ENCODE measurements around the gene GCN1.

Gene GCN1

GRCh38 chr12:120181991-120182631, 12.4 kb downstream of the GCN1 start:
- no peak for DNase-seq

DNA sequence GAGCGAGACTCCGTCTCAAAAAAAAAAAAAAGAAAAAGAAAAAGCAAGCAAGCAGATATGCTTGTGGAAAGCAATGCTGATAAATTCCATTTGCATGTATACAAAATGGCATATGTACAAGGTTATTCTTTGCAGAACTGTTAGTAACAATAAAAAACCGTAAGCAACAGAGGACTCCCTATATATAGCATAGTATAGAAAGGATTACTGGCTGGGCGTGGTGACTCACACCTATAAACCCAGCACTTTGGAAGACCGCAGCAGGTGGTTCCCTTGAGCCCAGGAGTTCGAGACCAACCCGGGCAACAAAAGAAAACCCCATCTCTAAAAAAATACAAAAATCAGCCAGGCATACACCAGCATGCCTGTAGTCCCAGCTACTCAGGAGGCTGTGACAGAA, 13.5 kb downstream of the GCN1 start:
- no peak for DNase-seq

- DNase-seq, result no peak
Measured at GRCh38 chr12:120175537-120175936, 19.0 kb downstream of the GCN1 start.

GRCh38 chr12:120175062-120175461, 19.5 kb downstream of the GCN1 start:
- no peak for DNase-seq

DNA sequence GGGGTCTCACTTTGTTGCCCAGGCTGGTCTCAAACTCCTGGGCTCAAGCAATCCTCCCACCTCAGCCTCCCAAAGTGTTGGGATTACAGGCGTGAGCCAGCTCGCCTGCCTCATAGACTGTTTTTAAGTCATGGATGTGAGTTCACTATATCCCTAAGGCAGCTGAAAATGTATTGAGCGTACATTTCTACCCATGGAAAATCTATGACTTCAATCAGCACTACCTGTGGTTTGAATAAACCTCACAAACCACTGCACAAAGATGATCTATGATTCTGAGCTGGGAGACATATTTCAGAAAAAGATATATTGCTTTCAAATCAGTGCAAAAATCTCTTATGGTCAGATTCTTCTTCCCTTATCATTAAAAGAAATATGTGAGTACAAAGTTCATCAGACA, 22.5 kb downstream of the GCN1 start:
- DNase-seq, result no peak

GRCh38 chr12:120170631-120171030, 23.9 kb downstream of the GCN1 start:
- no peak for DNase-seq

- DNase-seq, result no peak
Measured at GRCh38 chr12:120169946-120170345, 24.6 kb downstream of the GCN1 start.

DNA sequence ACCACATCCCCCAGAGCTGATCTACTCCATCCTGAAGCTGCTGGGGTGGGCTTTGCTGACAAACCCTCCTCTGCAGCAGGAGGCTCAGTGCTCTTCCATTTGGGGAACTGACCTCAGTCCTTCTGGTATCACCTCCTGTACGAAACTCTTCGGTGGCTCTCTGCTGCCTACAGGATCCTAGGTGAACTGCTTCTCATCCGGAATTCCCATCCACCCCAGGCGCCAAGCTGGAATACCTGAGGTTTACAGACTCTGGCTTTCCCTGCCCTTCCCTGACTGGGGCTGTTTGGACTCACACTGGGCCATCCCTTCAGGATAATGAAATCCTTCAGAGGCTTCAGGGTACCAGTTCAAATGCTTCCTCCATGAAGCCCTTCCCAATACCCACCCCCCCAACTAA, 26.2 kb downstream of the GCN1 start:
- no peak for DNase-seq

- no peak for DNase-seq
Measured at GRCh38 chr12:120167529-120168095, 26.9 kb downstream of the GCN1 start.

DNA sequence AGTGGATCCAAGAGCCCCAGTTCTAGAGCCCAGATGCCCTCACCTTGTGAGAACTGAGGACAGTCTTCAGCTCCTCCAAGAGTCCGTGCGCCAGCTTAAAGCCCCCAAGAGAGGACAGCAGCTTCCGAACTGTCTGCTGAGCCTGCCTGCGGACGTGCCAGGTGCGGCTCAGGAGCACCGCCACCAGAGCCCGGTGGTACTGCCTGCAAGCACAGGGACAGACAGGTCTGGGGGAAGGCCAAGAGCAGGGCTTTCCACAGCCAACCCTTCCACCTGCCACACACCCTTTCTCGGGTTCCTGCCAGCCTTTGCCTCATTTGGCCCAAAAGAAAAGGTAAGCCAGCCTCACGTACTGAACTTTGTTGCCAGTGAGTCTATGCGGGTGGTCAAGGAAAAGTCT, 30.2 kb downstream of the GCN1 start:
- DNase-seq, result no peak

GRCh38 chr12:120162763-120163162, 31.8 kb downstream of the GCN1 start:
- no peak for DNase-seq

GRCh38 chr12:120161852-120162251, 32.7 kb downstream of the GCN1 start:
- DNase-seq, result no peak

DNA sequence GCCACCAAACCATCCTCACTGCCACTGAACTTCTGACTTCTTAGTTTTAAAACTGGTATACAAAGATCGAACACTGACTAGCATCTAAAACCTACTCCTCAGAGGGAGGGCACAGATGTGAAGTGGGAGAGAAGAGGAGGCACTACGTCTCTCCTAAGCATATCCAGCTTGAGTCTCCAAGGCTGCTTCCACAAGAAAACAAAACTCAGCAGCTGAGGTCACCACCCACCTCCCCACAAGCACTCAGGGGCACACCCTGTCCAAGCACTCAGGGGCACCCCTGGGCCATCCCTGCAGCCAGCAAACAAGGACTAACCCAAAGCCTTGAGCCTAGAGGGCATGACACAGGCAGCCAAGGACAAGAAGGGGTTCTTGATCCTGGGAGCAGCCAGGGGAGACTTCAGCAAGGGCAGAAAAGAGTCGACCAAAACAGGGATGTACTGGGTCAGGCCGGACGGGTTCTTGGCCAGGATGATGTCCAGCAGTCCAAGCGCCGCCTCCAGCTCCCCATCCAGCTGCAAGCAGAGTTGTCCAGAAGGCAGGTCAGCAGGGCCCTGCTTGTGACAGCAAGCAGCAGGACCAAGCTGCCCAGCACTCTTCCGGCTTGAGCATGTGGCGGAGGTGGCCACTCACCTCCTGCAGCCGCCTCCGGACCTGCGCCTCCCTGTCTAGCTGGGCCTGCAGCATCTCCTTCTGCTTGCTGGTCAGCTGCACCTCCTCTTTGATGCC, 34.8 kb downstream of the GCN1 start:
- no peak for DNase-seq

DNA sequence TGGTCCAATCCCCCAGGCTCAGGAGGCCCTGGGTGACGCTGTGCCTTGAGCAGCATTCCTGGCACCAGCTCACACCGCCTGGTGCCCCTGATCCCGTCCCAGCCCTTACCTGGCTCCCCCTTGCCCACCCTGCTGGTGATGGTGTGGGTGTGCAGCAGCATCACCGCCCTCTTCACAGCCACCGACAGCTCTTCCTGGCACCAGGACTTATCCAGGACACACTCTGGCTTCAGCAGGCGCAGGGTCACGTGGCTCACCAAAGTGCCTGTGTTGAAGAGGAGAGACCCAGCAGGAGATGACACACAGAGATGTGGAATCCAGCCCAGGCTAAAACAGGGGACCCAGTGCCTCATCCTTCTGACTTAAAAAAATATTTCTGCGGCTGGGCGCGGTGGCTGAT, 36.2 kb downstream of the GCN1 start:
- no peak for DNase-seq

DNA sequence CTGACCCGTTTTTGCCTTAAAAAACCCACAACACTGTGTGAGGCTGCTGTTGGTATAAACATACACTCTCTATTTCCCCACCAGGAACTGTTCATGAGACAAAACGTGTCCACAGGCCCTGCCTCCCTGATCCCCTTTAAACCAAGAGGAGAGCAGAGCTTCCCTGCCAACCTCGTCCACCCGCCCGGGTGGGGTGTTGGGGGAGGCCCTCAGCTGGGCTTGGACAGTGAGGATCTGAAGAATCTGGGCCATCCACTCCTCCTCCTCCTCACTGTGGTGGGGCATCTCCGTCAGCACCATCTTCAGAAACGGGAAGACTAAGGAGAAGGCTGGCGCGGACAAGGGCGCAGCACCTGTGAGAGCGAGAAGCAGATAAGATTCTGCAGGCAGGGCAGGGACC, 36.8 kb downstream of the GCN1 start:
- DNase-seq, result no peak

DNA sequence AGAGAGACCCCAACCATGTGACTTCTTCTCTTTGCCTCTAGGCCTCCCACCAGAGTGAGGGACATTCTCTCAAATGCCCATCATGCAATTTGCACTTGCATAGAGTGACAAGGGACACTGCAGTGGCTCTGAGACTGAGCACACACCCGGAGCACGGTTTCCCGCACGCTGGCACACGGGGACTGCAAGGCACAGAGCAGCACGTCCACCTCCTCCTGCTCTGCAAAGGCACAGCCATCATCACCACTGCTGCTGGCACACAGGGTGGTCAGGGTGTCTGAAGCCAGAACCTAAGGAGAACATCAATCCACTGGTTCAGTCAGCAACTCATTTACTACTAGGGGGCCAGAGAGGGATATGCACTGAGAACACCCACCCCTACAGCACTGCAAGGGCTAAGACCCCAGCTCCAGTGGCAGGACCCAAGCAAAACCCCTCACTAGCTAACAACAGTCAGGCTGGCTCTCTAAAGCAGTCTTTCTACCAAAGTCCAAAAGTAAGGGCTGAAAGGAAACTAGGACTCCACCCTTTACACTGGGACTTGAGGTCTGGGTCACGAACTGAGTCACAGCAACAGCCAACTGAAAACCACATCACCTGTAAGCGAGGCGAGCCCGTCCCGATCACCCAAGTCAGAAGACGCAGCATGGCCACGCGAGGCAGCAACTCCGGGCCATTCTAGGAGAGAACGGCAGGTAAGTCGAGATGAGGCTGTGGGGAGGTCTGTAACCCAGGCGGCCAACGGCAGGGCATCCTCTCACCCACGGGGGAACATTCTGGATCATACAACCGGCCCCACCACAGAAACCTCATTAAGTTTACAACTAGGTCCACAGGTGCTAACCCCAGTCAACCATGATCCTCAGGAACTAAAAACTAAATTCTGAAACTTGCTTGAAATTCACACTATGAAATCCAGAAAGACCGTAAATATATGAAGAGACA, 37.9 kb downstream of the GCN1 start:
- DNase-seq, result no peak

DNA sequence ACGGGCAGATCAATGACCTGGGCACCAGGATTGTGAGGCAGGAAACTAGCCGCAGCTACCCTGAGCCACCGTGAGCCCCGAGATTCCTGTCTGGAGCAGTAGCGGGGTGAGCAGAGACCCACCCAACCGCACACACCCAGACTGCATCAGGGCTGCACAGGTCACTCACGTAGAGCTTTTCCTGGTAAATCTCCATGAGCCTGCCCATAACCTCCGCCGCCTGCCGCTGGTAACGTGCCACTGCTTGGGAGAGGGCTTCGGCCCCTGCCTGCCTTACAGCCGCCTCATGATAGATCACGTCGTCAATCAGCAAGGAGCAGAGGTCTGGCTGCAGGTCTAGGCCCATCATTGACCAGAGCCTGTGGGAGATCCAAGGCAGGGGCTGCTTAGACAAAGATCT, 39.4 kb downstream of the GCN1 start:
- no peak for DNase-seq

- no peak for DNase-seq
Measured at GRCh38 chr12:120150919-120151525, 43.5 kb downstream of the GCN1 start.

- no peak for DNase-seq
Measured at GRCh38 chr12:120148011-120148410, 46.5 kb downstream of the GCN1 start.

- no peak for DNase-seq
Measured at GRCh38 chr12:120145164-120145563, 49.4 kb downstream of the GCN1 start.

DNA sequence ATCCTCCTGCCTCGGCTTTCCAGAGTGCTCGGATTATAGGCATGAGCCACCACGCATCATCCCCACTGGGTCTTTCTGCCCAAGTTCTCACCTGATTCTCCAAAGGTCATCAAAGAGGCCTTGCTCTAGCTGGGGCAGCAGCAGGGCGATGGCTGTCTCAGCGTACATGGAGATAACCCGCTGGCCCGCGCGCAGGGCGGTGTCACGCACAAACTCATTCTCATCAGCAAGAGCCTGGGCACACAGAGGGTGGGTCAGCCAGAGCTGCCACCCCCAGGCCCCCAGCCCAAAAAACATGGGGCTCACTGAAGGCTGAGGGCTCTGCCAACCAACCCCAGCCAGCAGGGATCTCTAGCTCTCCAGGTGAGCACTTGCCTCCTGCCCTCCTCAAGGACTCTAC, 50.3 kb downstream of the GCN1 start:
- no peak for DNase-seq

GRCh38 chr12:120142231-120142877, 52.2 kb downstream of the GCN1 start:
- no peak for DNase-seq
